ENCODE measurements around the gene CCN5.
A peak's percentile ranks its signal among the peaks of the same experiment; 100 is the strongest.

DNA sequence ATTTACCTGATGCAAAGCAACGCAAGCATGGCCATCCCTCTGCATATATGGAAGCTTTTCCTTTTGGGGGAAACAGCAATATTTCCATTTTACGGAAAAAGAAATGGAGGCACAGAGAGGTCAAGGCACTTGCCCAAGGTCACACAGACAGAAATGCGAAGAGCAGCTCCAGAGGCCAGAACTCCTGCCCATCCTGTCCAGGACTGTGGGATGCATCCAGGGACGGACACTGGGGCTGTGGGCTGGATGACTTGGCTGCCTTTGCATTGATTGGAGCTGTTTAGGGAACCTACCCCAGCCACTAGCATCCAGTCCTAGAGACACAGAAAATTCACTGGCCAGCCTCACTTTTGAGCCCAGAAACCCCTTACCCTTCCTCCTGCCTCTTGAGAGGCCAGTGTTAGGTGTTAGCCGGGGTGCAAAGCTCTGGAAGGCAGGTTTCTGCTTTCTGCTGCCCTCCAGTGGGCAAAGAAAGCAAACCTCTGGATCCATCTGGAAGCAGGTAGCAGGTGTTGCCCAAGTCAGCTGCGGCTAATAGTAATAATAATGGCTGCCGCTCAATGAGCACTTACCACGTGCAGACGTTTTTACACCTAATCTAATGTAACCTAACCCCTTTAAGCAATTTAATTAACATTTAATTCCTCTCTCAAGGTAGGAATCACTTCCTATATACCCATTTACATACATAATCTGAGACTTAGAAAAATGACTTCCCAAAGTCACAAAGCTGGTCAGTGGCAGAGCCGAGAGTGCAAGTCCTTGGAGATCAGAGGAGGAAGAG is 31.7 kb upstream of the CCN5 start:
- TF ChIP-seq, protein P1, sequence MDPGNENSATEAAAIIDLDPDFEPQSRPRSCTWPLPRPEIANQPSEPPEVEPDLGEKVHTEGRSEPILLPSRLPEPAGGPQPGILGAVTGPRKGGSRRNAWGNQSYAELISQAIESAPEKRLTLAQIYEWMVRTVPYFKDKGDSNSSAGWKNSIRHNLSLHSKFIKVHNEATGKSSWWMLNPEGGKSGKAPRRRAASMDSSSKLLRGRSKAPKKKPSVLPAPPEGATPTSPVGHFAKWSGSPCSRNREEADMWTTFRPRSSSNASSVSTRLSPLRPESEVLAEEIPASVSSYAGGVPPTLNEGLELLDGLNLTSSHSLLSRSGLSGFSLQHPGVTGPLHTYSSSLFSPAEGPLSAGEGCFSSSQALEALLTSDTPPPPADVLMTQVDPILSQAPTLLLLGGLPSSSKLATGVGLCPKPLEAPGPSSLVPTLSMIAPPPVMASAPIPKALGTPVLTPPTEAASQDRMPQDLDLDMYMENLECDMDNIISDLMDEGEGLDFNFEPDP (CRISPR knock-in tag; conservative IDR thresholded peaks at IDR 0.05) = no peak
- no peak for TF ChIP-seq ATF1 (CRISPR knock-in tag; IDR thresholded peaks at IDR 0.05)
- TF ChIP-seq GABPA (IDR thresholded peaks at IDR 0.05; ENCODE audit: low read depth, low read length) = no peak
- TF ChIP-seq GABPA (CRISPR knock-in tag; IDR thresholded peaks at IDR 0.05; ENCODE audit: low read depth) = no peak
- 0 out of 2 replicates have a peak, but pooled peaks have one; percentile 30 for TF ChIP-seq ELF1 (CRISPR knock-in tag; IDR thresholded peaks at IDR 0.05)
- no peak for TF ChIP-seq JUND (CRISPR knock-in tag; IDR thresholded peaks at IDR 0.05)
